DOHH2 (cell line): Measurements from ENCODE around the gene MARK1.

Experiments
- EZH2phosphoT487 ChIP-seq: fragments of 200-600 bp; sonication (generic); IDR thresholded peaks from 2 replicates; pipeline ENCODE4 v1.6.1; 2017; ENCODE audit warnings: borderline replicate concordance, mild to moderate bottlenecking, antibody characterized with exemption, low read length, moderate library complexity, mixed read lengths
- TF ChIP-seq, protein P1 (sequence below): fragments of 200-600 bp; sonication (generic); IDR thresholded peaks from one replicate; pipeline ENCODE4 v1.5.1; 2014; ENCODE audit warnings: antibody characterized with exemption, mild to moderate bottlenecking, low read depth, low read length; ENCODE audit not compliant: poor library complexity, severe bottlenecking

DNA sequence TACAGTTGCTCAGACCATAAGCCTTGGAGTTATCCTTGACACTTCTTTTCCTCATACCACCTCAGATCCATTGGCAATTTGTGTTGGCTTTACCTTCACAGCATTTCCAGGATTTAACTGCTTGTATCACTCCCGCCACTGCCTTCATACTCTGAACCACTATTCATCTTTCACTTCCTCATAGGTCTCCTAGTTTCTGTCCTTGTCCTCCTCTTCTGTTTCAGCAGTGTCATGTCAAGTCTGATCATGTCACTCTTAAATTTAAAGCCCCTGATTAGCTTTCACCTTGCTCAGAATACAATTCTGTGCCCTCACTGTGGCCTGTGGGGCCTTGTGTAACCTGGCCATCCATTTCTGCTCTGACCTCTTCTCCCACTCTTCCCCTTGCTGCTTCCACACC is 127.6 kb downstream of the MARK1 start:
- TF ChIP-seq, protein P1, sequence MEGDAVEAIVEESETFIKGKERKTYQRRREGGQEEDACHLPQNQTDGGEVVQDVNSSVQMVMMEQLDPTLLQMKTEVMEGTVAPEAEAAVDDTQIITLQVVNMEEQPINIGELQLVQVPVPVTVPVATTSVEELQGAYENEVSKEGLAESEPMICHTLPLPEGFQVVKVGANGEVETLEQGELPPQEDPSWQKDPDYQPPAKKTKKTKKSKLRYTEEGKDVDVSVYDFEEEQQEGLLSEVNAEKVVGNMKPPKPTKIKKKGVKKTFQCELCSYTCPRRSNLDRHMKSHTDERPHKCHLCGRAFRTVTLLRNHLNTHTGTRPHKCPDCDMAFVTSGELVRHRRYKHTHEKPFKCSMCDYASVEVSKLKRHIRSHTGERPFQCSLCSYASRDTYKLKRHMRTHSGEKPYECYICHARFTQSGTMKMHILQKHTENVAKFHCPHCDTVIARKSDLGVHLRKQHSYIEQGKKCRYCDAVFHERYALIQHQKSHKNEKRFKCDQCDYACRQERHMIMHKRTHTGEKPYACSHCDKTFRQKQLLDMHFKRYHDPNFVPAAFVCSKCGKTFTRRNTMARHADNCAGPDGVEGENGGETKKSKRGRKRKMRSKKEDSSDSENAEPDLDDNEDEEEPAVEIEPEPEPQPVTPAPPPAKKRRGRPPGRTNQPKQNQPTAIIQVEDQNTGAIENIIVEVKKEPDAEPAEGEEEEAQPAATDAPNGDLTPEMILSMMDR: no peak
- TF ChIP-seq EZH2phosphoT487: no peak
